Posterior vena cava (tissue), 2 donors: ENCODE data around the gene MRM3. TPM values are rescaled to one million over a fixed set of nuclear protein-coding genes. Genes with fewer than 3 reads are reported as not detected.
"Not testable (repeated sequence)": the region's sequence is repeated elsewhere in the genome, so short reads cannot be mapped to it uniquely, and the experiment has no call there.

Experiments used
- DNase-seq: peaks from one replicate; pipeline ENCODE4 v3.0.0-alpha.2; 2020; ENCODE audit warnings: low spot score
- intact Hi-C, 2 donors: fragments of 100-400 bp; cut with DNase I; formaldehyde crosslinking; loops; one replicate each; pipeline versions ENCODE4 v1.14.1 to v1.14.2; 2022 to 2023
- total RNA-seq, 2 donors: library from RNA; stranded (reverse); fragmentation: NEBNext Ultra II Directional; extraction: Animal tissue kit (Norgen Biotek cat#: 25700); gene quantifications; one replicate each; pipeline ENCODE4 v1.2.1, GENCODE V29; 2021
- donor health status: DM: yes; HTN: yes; CAD: no.
- donor health status: DM: yes; HTN: yes; CAD: no.

MRM3 gene
- total RNA-seq, 2 donors from 2014 or later, result 7.4 to 7.8 TPM

GRCh38 chr17:790874-791247 is 8.7 kb downstream of the MRM3 start:
- intact Hi-C loops, result not testable (repeated sequence)
- peak; percentile 10 for DNase-seq

GRCh38 chr17:791829-792228 is 9.7 kb downstream of the MRM3 start:
- intact Hi-C loops, result no loop called here
- peak; percentile 47 for DNase-seq

- intact Hi-C loops, result no loop called here
- DNase-seq, result peak; percentile 17
Measured at GRCh38 chr17:792277-792676, 10.1 kb downstream of the MRM3 start.

GRCh38 chr17:794876-795275 is 12.7 kb downstream of the MRM3 start:
- intact Hi-C loops, result loop anchor here (2.0 to 5.0 kb wide), 2 partner anchors 186 to 187 kb away; no protein-coding TSS in a partner anchor

GRCh38 chr17:795276-795675 is 13.1 kb downstream of the MRM3 start:
- no peak for DNase-seq
- intact Hi-C loops, result loop anchor here (2.0 to 5.0 kb wide), 2 partner anchors 186 to 187 kb away; no protein-coding TSS in a partner anchor

More at GRCh38 chr17:794876-795275, 12.7 kb downstream of the MRM3 start:
- DNase-seq, result peak; percentile 93

GRCh38 chr17:795721-796120 is 13.6 kb downstream of the MRM3 start:
- intact Hi-C loops, result loop anchor here (2.0 to 5.0 kb wide), 2 partner anchors 185 to 187 kb away; no protein-coding TSS in a partner anchor
- no peak for DNase-seq

- intact Hi-C loops, result loop anchor here in 1 of 2 donors (5.0 kb wide), 1 partner anchor 186 kb away; no protein-coding TSS in a partner anchor
- no peak for DNase-seq
Measured at GRCh38 chr17:796609-797008, 14.5 kb downstream of the MRM3 start.

- DNase-seq, result no peak
- intact Hi-C loops, result loop anchor here in 1 of 2 donors (5.0 kb wide), 1 partner anchor 185 kb away; no protein-coding TSS in a partner anchor
Measured at GRCh38 chr17:797236-797840, 15.2 kb downstream of the MRM3 start.

GRCh38 chr17:798246-798645 is 16.1 kb downstream of the MRM3 start:
- no peak for DNase-seq
- intact Hi-C loops, result loop anchor here in 1 of 2 donors (5.0 kb wide), 1 partner anchor 184 kb away; no protein-coding TSS in a partner anchor

- no peak for DNase-seq
- intact Hi-C loops, result loop anchor here in 1 of 2 donors (5.0 kb wide), 1 partner anchor 183 kb away; no protein-coding TSS in a partner anchor
Measured at GRCh38 chr17:799261-799660, 17.1 kb downstream of the MRM3 start.

GRCh38 chr17:800446-801242 is 18.5 kb downstream of the MRM3 start:
- no peak for DNase-seq
- intact Hi-C loops, result no loop called here

GRCh38 chr17:801660-802059 is 19.5 kb downstream of the MRM3 start:
- DNase-seq, result no peak
- intact Hi-C loops, result no loop called here

- DNase-seq, result no peak
- intact Hi-C loops, result no loop called here
Measured at GRCh38 chr17:802481-802880, 20.3 kb downstream of the MRM3 start.

GRCh38 chr17:802901-803881 is 21.0 kb downstream of the MRM3 start:
- no peak for DNase-seq
- intact Hi-C loops, result no loop called here

- no peak for DNase-seq
- intact Hi-C loops, result loop anchor here in 1 of 2 donors (2.0 kb wide), 1 partner anchor 54 kb away; no protein-coding TSS in a partner anchor
Measured at GRCh38 chr17:804541-805435, 22.6 kb downstream of the MRM3 start.

- not testable (repeated sequence) for DNase-seq
- intact Hi-C loops, result loop anchor here in 1 of 2 donors (2.0 kb wide), 1 partner anchor 53 kb away; no protein-coding TSS in a partner anchor
Measured at GRCh38 chr17:805886-806285, 23.7 kb downstream of the MRM3 start.

- intact Hi-C loops, result no loop called here
- no peak for DNase-seq
Measured at GRCh38 chr17:806346-806745, 24.2 kb downstream of the MRM3 start.
